HFFc6 (cell line): ENCODE measurements around the gene RNPEP. TPM values are rescaled to one million over a fixed set of nuclear protein-coding genes. Genes with fewer than 3 reads are reported as not detected.
"Not testable (repeated sequence)": the region's sequence is repeated elsewhere in the genome, so short reads cannot be mapped to it uniquely, and the experiment has no call there.

Experiments
- DNase-seq: peaks from one replicate; pipeline ENCODE4 v3.0.0-alpha.2; 2018
- H3K27ac Mint-ChIP-seq: 2 replicates; pipeline ENCODE4 v1.8.0; 2020; ENCODE audit warnings: mild to moderate bottlenecking, mixed read lengths
- H3K27me3 Mint-ChIP-seq: 2 replicates; pipeline ENCODE4 v1.8.0; 2021; ENCODE audit warnings: mild to moderate bottlenecking, moderate library complexity, mixed read lengths; ENCODE audit not compliant: insufficient read depth
- H3K36me3 Mint-ChIP-seq: 2 replicates; pipeline ENCODE4 v1.8.0; 2021; ENCODE audit warnings: low read depth, mixed read lengths
- H3K4me1 Mint-ChIP-seq: 2 replicates; pipeline ENCODE4 v1.8.0; 2020; ENCODE audit warnings: low read depth, mixed read lengths
- H3K4me3 Mint-ChIP-seq: 2 replicates; pipeline ENCODE4 v1.8.0; 2020; ENCODE audit warnings: mild to moderate bottlenecking, moderate library complexity, mixed read lengths
- H3K9me3 Mint-ChIP-seq: 2 replicates; pipeline ENCODE4 v1.8.0; 2020; ENCODE audit warnings: mild to moderate bottlenecking, mixed read lengths
- total RNA-seq, 6 experiments: library from RNA; stranded (reverse); fragmentation: NEBNext Ultra II Directional; extraction: Animal tissue kit (Norgen Biotek cat#: 25700); gene quantifications; 2 replicates in 1 of 6; 3 replicates in 5 of 6; pipeline ENCODE4 v1.2.3, GENCODE V29; 2021
- TF ChIP-seq, protein P1 (sequence below): fragments of 200-600 bp; sonication (generic); IDR thresholded peaks from 2 replicates; pipeline ENCODE4 v1.5.0; 2021; ENCODE audit warnings: antibody characterized with exemption, mild to moderate bottlenecking

RNPEP gene
- total RNA-seq, 6 experiments from 2014 or later = 66.6 to 82.5 (median 76.4) TPM

DNA sequence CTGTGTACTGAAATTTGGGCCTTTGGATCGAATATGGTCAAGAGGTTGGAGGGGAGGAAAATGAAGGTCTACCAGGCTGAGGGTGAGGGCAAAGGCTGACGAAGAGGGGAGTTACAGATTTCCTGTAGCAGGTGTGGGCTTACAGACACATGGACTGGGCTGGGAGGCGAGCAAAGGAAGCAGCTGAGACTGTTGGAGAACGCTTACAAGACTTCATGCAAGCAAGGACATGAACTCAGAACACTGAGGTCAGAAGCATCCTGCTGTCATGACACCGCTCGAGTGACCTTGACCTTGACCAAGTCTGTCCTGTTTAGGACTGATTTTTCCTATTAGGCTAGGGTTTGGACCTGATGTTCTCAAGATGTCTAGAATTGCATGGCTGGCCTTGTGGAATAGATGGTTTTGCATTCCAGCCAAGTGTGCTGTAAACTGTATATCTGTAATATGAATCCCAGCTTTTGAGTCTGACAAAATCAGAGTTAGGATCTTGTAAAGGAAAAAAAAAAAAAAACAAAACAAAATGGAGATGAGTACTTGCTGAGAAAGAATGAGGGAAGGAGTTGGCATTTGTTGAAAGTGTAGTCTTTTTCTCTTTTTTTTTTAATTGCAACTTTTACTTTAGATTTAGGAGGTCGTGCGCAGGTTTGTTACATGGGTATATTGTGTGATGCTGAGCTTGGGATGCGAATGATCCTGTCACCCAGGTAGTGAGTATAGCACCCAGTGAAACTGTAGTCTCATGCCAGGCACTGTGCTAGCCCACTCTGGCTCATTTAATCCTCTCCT, 33.8 kb downstream of the RNPEP start:
- peak; percentile 18 for DNase-seq
- H3K9me3 Mint-ChIP-seq = no peaks in the 10 kb centered on the region
- H3K4me1 Mint-ChIP-seq = peaks cover 17% of the 10 kb centered on the region
- TF ChIP-seq, protein P1, sequence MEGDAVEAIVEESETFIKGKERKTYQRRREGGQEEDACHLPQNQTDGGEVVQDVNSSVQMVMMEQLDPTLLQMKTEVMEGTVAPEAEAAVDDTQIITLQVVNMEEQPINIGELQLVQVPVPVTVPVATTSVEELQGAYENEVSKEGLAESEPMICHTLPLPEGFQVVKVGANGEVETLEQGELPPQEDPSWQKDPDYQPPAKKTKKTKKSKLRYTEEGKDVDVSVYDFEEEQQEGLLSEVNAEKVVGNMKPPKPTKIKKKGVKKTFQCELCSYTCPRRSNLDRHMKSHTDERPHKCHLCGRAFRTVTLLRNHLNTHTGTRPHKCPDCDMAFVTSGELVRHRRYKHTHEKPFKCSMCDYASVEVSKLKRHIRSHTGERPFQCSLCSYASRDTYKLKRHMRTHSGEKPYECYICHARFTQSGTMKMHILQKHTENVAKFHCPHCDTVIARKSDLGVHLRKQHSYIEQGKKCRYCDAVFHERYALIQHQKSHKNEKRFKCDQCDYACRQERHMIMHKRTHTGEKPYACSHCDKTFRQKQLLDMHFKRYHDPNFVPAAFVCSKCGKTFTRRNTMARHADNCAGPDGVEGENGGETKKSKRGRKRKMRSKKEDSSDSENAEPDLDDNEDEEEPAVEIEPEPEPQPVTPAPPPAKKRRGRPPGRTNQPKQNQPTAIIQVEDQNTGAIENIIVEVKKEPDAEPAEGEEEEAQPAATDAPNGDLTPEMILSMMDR = no peak
- H3K36me3 Mint-ChIP-seq = no peaks in the 10 kb centered on the region
- H3K27me3 Mint-ChIP-seq = peaks cover 31% of the 10 kb centered on the region
- H3K27ac Mint-ChIP-seq = no peak overlapping the region
- no peak overlapping the region for H3K4me3 Mint-ChIP-seq

DNA sequence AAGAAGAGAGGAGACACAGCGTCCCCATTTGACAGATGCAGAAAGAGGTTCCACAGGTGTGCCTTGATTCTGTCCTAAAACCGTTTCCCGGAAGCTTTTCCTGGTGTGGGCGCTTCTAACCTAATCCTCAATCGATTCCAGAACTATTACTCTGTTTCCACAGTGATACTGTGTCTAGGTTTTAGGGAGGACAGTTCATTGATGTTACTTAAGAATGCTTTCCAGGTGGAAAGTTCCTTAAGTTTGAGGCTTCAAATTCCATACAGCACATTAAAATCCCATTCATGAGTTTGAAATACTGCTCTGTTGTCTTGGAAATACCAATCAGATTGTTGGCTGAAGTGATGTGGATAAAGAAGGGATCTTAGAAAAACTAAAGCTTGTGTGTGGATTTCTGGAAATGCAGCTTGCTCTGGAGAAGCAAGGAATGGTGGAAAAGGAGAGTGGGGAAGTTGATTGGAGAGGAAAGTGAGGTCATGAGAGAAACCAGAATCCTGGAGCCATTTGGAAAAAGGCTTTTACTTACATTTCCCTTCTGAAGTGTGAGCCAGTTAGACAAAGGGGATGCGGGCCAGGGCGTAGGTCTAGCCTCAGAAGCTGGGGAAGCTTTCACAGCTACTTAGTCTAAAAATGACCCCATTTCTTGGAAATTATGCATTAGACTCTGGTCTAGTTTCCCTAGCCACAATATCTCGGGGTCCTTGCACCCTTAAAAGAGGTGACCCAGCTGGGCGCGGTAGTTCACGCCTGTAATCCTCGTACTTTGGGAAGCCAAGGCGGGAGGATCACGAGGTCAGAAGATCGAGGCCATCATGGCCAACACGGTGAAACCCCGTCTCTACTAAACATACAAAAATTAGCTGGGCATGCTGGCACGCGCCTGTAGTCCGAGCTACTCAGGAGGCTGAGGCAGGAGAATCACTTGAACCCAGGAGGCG, 34.6 kb downstream of the RNPEP start:
- H3K9me3 Mint-ChIP-seq = no peaks in the 10 kb centered on the region
- peaks cover 23% of the 10 kb centered on the region for H3K4me1 Mint-ChIP-seq
- no peak for DNase-seq
- no peaks in the 10 kb centered on the region for H3K36me3 Mint-ChIP-seq
- H3K27me3 Mint-ChIP-seq = peaks cover 24% of the 10 kb centered on the region
- no peak overlapping the region for H3K27ac Mint-ChIP-seq
- no peak overlapping the region for H3K4me3 Mint-ChIP-seq
- TF ChIP-seq, protein P1 = no peak

DNA sequence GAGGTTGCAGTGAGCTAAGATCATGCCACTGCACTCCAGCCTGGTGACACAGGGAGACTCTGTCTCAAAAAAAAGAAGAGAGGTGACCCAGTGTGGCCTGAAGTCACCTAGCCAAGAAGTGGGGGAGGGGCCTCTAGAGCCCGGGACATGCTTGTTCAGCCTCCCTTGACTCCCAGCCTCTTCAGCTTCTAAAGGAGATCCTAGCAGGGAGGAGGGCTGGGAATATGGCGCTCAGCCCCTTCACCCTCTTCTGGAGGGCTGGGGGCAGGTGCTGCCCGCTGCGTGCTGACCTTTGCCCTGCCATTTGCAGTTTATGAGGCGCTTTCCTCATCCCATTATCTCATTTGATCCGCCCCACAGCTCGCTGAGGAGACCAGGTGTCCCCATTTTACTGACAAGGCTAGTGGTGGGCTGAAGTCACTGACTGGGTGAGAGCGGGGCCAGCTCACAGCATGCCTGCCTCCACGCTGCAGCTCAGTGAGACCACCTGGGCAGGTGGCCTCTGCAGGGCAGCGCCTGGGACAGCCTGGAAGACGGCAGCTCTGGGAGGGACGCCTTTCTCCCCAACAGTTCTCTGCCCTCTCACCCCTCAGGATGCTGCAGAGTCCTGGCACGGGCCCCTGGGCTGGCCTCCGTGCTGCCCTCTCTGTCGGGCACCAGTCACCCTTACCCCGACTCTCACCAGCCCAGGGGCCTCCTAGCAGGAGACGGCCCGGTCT, 35.5 kb downstream of the RNPEP start:
- DNase-seq = no peak
- TF ChIP-seq, protein P1 = no peak
- H3K9me3 Mint-ChIP-seq = no peaks in the 10 kb centered on the region
- peaks cover 31% of the 10 kb centered on the region for H3K4me1 Mint-ChIP-seq
- H3K4me3 Mint-ChIP-seq = no peak overlapping the region
- H3K27ac Mint-ChIP-seq = no peak overlapping the region
- no peaks in the 10 kb centered on the region for H3K36me3 Mint-ChIP-seq
- H3K27me3 Mint-ChIP-seq = peaks cover 24% of the 10 kb centered on the region

DNA sequence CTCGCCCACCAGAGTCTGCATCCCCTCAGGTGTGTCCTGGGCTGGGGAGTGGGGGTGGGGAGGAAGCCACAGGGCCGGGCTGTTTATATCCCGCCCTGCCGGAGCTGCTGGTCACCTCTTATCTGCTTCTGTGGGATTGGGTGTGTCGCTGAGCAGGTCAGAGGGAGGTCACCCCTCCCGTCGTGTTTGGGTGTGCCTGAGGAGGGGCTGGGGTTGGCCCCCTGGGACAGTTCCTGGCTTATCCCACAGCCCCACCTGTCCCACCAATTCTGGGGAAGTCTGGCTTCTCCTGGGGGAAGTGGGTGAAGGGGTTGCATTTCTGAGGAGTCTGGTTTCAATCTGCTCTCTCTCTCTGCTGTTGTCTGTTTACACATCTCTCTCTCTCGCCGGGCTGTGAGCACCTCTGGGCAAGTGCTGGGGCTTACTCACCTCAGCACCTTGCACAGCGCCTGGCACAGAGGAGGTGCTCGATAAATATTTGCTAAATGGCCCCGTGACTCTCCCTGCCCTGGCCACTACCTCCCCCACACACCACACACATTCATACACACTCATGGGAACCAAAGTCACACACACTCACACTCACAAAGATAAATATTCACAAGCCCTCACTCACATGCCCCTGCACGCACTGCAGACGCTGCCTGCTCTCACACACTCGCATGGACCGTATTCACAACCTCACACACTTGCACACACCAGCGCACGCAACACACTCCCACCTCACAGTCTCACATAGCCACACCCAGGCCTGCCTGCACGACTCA, 36.2 kb downstream of the RNPEP start:
- H3K27ac Mint-ChIP-seq = no peak overlapping the region
- H3K4me3 Mint-ChIP-seq = no peak overlapping the region
- no peak for DNase-seq

DNA sequence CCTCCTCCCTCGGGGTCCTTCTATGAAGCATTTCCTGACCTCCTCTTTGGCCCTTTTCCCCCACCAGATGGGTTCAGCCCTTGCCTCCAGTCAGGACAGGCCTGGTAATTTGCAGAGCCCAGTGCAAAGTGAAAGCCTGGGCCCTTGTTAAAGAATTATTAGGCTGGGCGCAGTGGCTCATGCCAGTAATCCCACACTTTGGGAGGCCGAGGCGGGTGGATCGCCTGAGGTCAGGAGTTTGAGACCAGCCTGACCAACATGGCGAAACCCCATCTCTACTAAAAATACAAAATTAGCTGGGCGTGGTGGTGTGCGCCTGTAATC, 36.7 kb downstream of the RNPEP start:
- H3K36me3 Mint-ChIP-seq, H3K27ac Mint-ChIP-seq, H3K4me3 Mint-ChIP-seq, DNase-seq, H3K9me3 Mint-ChIP-seq: not testable (repeated sequence)
- Mint-ChIP-seq H3K27me3 (peaks cover 25% of the 10 kb centered on the region), H3K4me1 (peaks cover 36% of the 10 kb centered on the region)

More for the DNA sequence above, 36.2 kb downstream of the RNPEP start:
- peaks cover 25% of the 10 kb centered on the region for H3K27me3 Mint-ChIP-seq
- TF ChIP-seq, protein P1 = no peak
- H3K4me1 Mint-ChIP-seq = peaks cover 36% of the 10 kb centered on the region
- no peaks in the 10 kb centered on the region for H3K9me3 Mint-ChIP-seq
- H3K36me3 Mint-ChIP-seq = no peaks in the 10 kb centered on the region
